CD4-positive, alpha-beta T cell treated with Interleukin-1 beta for 1 hour (primary cell): ENCODE measurements around the gene TERB2.
"Not testable (repeated sequence)": the region's sequence is repeated elsewhere in the genome, so short reads cannot be mapped to it uniquely, and the experiment has no call there.

Experiments used
- DNase-seq, 2 donors: peaks; one replicate each; pipeline ENCODE4 v3.0.0-alpha.2; 2020 to 2022

The TERB2 gene, protein sequence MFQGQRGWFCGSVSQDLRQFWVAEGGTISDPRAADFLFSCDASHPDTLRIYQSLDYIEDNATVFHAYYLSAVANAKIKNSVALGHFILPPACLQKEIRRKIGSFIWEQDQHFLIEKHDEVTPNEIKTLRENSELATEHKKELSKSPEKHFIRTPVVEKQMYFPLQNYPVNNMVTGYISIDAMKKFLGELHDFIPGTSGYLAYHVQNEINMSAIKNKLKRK

GRCh38 chr15:44956388-44956787 lies at the start of gene TERB2:
TSS of gene TERB2 (plus strand) at chr15:44956687. CDS start at chr15:44956719, 32 bp downstream.
- no peak for DNase-seq

DNA sequence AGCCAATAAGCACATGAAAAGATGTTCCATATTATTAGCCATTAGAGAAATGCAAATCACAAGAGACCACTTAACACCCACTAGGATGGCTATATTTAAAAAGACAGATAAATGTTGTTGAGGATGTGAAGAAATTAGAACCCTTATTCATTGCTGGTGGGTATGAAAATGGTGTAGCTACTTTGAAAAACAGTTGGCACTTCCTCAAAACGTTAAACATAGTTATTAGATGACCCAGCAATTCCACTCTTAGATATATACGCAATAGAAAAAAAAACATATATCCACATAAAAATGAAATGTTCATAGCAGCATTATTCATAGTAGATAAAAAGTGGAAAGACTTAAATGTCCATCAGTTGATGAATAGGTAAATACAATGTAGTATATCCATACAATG lies 47.1 kb upstream of the TERB2 start:
- DNase-seq, result no peak

GRCh38 chr15:44910981-44911625 lies 45.4 kb upstream of the TERB2 start:
- DNase-seq, result no peak

GRCh38 chr15:44912186-44912585 lies 44.3 kb upstream of the TERB2 start:
- DNase-seq, result not testable (repeated sequence)

GRCh38 chr15:44912974-44913448 lies 43.5 kb upstream of the TERB2 start:
- DNase-seq, result not testable (repeated sequence)

DNA sequence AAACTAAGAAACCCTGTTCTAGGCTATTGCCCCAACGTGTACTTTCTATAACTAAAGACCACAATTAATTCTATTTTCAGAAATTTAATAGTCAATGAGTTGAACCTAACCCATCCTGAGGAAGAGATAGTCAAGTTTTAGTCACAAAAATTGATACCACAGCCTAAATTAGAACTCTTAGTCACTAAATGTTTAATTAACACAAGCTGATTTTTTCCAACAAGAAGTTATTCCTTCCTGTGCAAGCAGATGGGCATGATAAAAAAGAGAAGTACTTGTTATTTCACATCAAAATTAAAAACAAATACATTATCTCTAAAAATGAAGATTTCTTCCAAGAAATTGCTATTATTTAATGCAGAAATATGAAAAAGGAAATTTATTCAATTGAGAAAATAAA lies 38.4 kb upstream of the TERB2 start:
- no peak for DNase-seq

- not testable (repeated sequence) for DNase-seq
These were observed 27.8 kb upstream of the TERB2 start for GRCh38 chr15:44928658-44929057.

GRCh38 chr15:44930283-44930682 lies 26.2 kb upstream of the TERB2 start:
- not testable (repeated sequence) for DNase-seq

DNA sequence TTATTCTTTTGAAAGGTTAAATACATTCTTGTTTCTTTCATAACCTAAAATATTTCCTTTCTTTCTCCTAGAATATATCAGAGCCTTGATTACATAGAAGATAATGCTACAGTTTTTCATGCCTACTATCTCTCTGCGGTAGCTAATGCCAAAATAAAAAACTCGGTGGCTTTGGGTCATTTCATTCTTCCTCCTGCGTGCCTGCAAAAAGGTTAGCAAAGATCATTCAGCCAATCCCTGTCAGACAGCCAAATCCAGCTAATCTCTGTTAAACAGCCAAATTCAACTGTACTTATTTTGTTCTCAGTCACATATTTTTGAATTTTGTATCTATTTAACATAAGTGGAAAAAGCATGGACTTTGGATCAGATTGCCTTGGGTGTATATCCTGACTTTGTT lies 1.8 kb downstream of the TERB2 start:
- DNase-seq, result not testable (repeated sequence)

- DNase-seq, result no peak
These were observed 12.0 kb downstream of the TERB2 start for GRCh38 chr15:44968475-44968874.

GRCh38 chr15:44971036-44971435 lies 14.5 kb downstream of the TERB2 start:
- DNase-seq, result no peak

DNA sequence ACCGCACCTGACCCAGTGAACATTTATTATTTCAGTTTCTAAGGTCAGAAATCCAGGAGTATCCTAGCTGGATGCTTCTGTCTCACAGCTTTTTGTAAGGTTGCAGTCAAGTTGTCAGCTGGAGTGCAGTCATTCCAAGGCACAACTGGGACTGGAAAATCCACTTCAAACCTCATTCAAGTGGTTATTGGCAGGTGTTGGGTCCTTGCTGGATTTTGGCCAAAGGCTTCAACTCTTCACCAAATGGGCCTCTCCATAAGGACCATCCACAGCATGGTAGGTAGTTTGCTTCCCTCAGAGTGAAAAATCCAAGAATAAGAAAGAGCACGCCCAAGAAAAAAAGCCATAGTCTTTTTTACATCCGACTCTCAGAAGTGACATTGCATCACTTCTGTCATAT lies 19.7 kb downstream of the TERB2 start:
- DNase-seq, result not testable (repeated sequence)

DNA sequence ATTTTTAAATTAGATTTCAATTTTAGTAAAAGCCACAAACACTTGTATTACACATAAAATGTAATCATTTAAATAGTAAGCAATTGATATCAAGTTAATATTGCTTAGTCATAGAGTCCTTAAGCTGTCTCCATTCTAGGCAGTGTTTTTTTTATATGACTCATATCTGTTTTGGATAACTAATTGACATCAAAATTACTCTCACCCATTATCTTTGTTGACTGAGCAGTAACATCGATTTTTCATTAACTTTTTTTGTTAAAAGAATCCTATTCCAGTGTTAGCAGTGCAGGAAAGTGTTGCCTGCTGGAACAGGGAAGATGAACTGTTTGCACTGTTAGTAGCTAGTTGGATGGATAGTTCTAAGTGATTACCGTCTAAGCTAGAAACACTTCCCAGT lies 21.3 kb downstream of the TERB2 start:
- not testable (repeated sequence) for DNase-seq

GRCh38 chr15:44979617-44980339 lies 23.3 kb downstream of the TERB2 start:
- not testable (repeated sequence) for DNase-seq

GRCh38 chr15:44984144-44984543 lies 27.7 kb downstream of the TERB2 start:
- DNase-seq, result not testable (repeated sequence)

DNA sequence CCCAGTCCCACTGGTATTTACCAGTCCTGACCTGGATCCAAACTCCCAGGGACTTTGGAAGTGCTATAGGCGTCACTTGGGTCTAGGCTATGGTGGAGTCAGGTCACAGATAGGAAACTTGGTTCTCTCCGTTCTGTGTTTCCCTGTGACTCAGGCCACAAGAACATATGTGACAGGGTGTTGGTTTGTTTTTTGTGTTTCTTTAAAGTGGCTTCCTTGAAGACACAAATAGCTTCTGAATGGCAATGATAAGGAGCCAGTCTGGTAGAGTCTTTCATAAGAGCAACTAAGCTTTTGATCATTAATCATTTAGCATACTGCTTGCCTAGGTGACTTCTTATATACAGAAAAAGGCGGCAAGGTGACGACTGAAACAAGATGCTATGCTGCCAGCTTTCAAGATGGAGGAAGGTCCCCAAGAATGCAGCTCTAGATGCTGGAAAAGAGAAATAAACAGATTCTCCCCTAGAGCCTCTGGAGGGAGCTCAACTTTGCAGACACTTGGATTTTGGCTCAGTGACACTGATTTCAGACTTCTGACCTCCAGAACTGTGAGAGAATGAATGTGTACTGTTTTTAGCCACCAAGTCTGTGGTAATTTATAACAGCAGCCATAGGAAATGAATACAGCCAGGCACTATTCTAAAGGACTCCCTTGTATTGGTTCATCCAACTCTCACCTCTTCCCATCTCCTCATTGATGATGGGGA lies 30.0 kb downstream of the TERB2 start:
- DNase-seq, result not testable (repeated sequence)

GRCh38 chr15:44987711-44988110 lies 31.2 kb downstream of the TERB2 start:
- not testable (repeated sequence) for DNase-seq

GRCh38 chr15:44988184-44988869 lies 31.8 kb downstream of the TERB2 start:
- DNase-seq, result not testable (repeated sequence)

GRCh38 chr15:44988870-44989219 lies 32.4 kb downstream of the TERB2 start:
- DNase-seq, result not testable (repeated sequence)

DNA sequence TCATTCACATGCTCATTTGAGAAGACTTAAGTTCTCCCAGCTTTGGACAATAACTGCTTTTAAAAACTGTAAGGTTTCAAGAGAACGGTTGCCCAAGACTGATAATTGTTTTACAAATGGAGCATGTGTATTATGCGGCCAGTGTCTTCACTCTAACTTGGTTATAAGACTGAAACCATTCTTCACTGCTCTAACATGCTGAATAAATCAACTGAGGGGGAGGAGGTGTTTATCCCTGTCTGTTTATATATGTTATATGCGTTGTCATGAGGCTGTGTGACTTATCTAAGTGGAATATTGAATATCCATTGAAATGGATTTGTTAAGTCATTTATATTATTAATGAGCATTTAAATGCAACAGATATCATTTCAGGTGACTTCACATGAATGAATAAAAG lies 41.1 kb downstream of the TERB2 start:
- not testable (repeated sequence) for DNase-seq

DNA sequence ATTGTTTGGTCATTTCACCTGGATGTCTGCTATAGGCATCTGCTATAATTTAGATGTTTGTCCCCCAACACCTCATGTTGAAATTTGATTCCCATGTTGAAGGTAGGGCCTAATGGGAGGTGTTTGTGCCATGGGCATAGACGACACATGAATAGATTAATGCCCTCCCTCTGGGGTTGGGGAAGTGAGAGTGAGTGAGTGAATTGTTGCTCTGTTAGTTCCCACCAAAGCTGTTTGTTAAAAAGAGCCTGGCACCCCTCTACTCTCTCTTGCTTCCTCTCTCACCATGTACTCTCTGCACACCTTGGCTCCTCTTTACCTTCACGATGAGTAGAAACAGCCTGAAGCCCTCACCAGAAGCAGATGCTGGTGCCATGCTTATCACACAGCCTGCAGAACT lies 42.6 kb downstream of the TERB2 start:
- DNase-seq, result no peak

GRCh38 chr15:45001180-45001579 lies 44.7 kb downstream of the TERB2 start:
- not testable (repeated sequence) for DNase-seq
